Left lung (tissue), 10 donors: ENCODE measurements around the gene XPO5. TPM values are rescaled to one million over a fixed set of nuclear protein-coding genes. Genes with fewer than 3 reads are reported as not detected.

Experiments used
- ATAC-seq: fragments of 200-7000 bp; cut with Tn5 transposase; one replicate; pipeline ENCODE4 v1.9.1; 2020; ENCODE audit warnings: moderate library complexity
- DNase-seq, 4 donors: peaks; one replicate each; pipeline ENCODE4 v3.0.0-alpha.2; 2013 to 2020
- H3K27ac ChIP-seq, 2 donors: fragments of 200-600 bp; sonication (generic) in 1 of 2; one replicate each; pipeline versions ENCODE4 v1.5.0 to v1.8.0; 2020 to 2021
- H3K27me3 ChIP-seq, 2 donors: fragments of 200-600 bp; sonication (generic) in 1 of 2; one replicate each; pipeline versions ENCODE4 v1.5.0 to v1.8.0; 2020 to 2021
- H3K36me3 ChIP-seq, 2 donors: fragments of 200-600 bp; sonication (generic) in 1 of 2; one replicate each; pipeline versions ENCODE4 v1.5.0 to v1.8.0; 2020 to 2021
- H3K4me1 ChIP-seq, 2 donors: fragments of 200-600 bp; one replicate each; pipeline ENCODE4 v1.8.0; 2021
- H3K4me3 ChIP-seq, 2 donors: fragments of 200-600 bp; sonication (generic) in 1 of 2; one replicate each; pipeline versions ENCODE4 v1.5.0 to v1.8.0; 2020 to 2021; ENCODE audit warnings: mild to moderate bottlenecking in 1 of 2
- H3K9me3 ChIP-seq, 2 donors: fragments of 200-600 bp; sonication (generic) in 1 of 2; one replicate each; pipeline versions ENCODE4 v1.5.0 to v1.8.0; 2020 to 2021
- CTCF ChIP-seq, 2 donors: fragments of 200-600 bp; sonication (generic) in 1 of 2; IDR thresholded peaks; one replicate each; pipeline versions ENCODE4 v1.5.0 to v1.8.0; 2021; ENCODE audit warnings: antibody characterized with exemption in 2 of 2
- intact Hi-C, 2 donors: fragments of 100-400 bp; cut with DNase I; formaldehyde crosslinking; loops; one replicate each; pipeline versions ENCODE4 v1.11.2 to v1.14.2; 2022
- polyA plus RNA-seq, 6 donors: library from polyadenylated mRNA; unstranded; fragments of 120-200 nt; gene quantifications; one replicate each; pipeline ENCODE4 v1.2.1, GENCODE V29; 2013; ENCODE audit not compliant: insufficient read length in 6 of 6
- total RNA-seq, 2 donors: library from RNA; stranded (reverse); fragmentation: NEBNext Ultra II Directional; extraction: Animal tissue kit (Norgen Biotek cat#: 25700); gene quantifications; one replicate each; pipeline ENCODE4 v1.2.1, GENCODE V29; 2021
- donor health status: DM: no; HTN: yes; CAD: no.
- donor health status: DM: no; HTN: no; CAD: no.

Gene XPO5
- total and polyA plus RNA-seq, 8 donors = 24.0 to 52.9 (median 42.0) TPM

- H3K27me3 ChIP-seq = no peaks in the 10 kb centered on the region
- no peak overlapping the region for H3K27ac ChIP-seq
- TF ChIP-seq CTCF (IDR thresholded peaks at IDR 0.05) = no peak
- H3K36me3 ChIP-seq = peaks cover 0 to 17% of the 10 kb centered on the region in 2 donors
- intact Hi-C loops = no loop called here
- DNase-seq = no peak
- no peak for ATAC-seq
- no peak overlapping the region for H3K4me3 ChIP-seq
- peaks cover 12 to 15% of the 10 kb centered on the region in 2 donors for H3K4me1 ChIP-seq
- H3K9me3 ChIP-seq = no peaks in the 10 kb centered on the region
Observed at GRCh38 chr6:43488667-43489276, 87.1 kb downstream of the XPO5 start.

GRCh38 chr6:43481591-43482236 lies 94.1 kb downstream of the XPO5 start:
- TF ChIP-seq CTCF (IDR thresholded peaks at IDR 0.05) = no peak
- ATAC-seq (no peak), DNase-seq (no peak)
- H3K36me3 ChIP-seq = peaks cover 0 to 7% of the 10 kb centered on the region in 2 donors
- no peak overlapping the region for H3K4me3 ChIP-seq
- H3K4me1 ChIP-seq = peaks cover 11 to 25% of the 10 kb centered on the region in 2 donors
- no peak overlapping the region for H3K27ac ChIP-seq
- intact Hi-C loops = no loop called here
- no peaks in the 10 kb centered on the region for H3K27me3 ChIP-seq
- no peaks in the 10 kb centered on the region for H3K9me3 ChIP-seq

DNA sequence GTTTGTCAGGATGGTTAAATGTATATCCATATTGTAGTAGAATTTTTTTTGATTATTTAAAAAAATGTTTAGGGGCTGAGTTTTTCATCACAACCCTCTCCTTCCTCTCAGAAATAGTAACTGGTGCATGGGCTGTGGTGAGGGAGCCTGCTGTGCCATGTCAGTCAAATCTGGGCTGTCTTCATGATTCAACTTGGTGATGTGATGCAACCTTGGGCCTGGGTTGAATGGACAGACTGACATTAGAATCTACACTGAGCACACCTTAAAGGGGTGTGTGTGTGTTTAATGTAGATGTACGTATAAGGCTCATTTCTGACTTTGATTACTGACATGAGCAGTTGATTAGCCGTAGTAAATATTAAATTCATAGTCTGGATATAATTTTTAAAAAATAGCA lies 94.8 kb downstream of the XPO5 start:
- TF ChIP-seq CTCF (IDR thresholded peaks at IDR 0.05) = no peak
- intact Hi-C loops = no loop called here
- Histone ChIP-seq H3K4me3 (no peak overlapping the region), H3K27me3 (no peaks in the 10 kb centered on the region), H3K27ac (no peak overlapping the region), H3K9me3 (no peaks in the 10 kb centered on the region), H3K4me1 (peaks cover 12 to 25% of the 10 kb centered on the region in 2 donors), H3K36me3 (peaks cover 0 to 4% of the 10 kb centered on the region in 2 donors)
- no peak for ATAC-seq
- no peak for DNase-seq

DNA sequence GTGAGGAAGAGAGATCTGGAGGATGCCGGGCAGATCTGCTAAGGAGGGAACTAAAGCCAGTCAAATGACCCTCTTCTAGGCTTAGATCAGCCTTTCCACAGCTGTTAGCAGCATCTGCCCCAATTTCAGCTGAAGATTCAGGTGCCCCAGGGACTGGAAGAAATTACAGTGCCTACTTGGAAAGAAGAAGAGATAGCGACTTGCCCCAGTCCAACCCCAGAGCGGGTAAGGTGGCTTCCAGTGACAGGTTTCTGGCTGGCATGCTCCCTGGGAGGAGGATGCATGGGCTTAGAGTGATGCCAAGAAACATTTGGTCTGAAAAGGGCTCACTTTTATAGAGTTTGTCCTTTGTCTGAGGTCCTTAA lies 97.8 kb downstream of the XPO5 start:
- ATAC-seq (no peak), DNase-seq (no peak)
- Histone ChIP-seq H3K9me3 (no peaks in the 10 kb centered on the region), H3K4me3 (peak overlapping the region; percentile 57 to 70), H3K27ac (peak overlapping the region in 1 of 2 donors; percentile 75), H3K27me3 (no peaks in the 10 kb centered on the region), H3K4me1 (peaks cover 12 to 25% of the 10 kb centered on the region in 2 donors), H3K36me3 (no peaks in the 10 kb centered on the region)
- intact Hi-C loops = no loop called here
- TF ChIP-seq CTCF (IDR thresholded peaks at IDR 0.05) = no peak

DNA sequence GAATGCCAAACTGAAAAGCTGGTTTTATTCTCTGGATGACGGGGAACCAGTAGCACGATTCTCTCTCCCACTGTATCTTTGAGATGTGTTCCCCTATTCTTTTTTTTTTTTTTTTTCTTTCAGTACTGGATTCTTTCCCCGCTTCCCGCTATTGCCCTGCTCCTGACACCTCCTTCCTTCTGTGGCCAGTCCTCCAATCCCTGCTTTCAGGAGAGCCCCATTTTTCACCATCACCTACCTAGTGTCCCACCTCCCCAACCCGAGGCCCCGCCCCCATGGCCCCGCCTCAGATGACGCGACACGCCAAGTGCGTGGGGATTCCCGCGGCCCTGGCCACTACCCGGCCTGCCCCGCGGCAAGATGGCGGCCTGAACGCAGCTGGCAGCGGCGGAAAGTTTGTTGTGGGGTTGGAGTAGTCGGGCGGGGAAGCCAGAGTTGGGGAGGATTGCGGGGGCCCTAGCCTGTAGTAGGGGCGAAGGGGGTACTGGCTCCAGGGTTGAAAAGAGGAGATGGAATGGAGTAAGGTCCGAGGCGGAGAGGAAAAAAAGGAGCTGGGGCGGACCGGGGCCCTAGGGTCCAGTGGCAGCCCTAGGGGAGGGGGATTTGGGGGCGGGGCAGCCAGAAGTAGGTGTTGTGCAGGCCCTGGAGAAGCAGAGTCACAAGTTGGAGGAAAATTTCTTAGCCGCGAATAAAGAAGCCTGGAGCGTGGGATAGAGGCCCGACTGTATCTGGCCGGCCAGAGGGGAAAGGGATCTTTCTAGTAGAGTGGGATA lies 98.4 kb downstream of the XPO5 start, which contains the start of gene TJAP1:
Gene TJAP1, plus strand, starts transcription at position 336 of the 773 bp plus-strand sequence. CDS start 21,432 bp downstream, outside the sequence.
- ATAC-seq (peak; percentile 100), DNase-seq (peak; percentile 88 to 100 (median 94))
- intact Hi-C loops = no loop called here
- no peaks in the 10 kb centered on the region for H3K9me3 ChIP-seq
- H3K4me1 ChIP-seq = peaks cover 12 to 25% of the 10 kb centered on the region in 2 donors
- peak within 1 kb of the TSS; percentile 57 to 70 for H3K4me3 ChIP-seq
- H3K27me3 ChIP-seq = peaks cover 0 to under 1% of the 10 kb centered on the region in 2 donors
- no peaks in the 10 kb centered on the region for H3K36me3 ChIP-seq
- H3K27ac ChIP-seq = peak within 1 kb of the TSS in 1 of 2 donors; percentile 75
- TF ChIP-seq CTCF (IDR thresholded peaks at IDR 0.05) = no peak
